ENCODE data around the gene TMX3.

Gene TMX3, protein sequence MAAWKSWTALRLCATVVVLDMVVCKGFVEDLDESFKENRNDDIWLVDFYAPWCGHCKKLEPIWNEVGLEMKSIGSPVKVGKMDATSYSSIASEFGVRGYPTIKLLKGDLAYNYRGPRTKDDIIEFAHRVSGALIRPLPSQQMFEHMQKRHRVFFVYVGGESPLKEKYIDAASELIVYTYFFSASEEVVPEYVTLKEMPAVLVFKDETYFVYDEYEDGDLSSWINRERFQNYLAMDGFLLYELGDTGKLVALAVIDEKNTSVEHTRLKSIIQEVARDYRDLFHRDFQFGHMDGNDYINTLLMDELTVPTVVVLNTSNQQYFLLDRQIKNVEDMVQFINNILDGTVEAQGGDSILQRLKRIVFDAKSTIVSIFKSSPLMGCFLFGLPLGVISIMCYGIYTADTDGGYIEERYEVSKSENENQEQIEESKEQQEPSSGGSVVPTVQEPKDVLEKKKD

DNA sequence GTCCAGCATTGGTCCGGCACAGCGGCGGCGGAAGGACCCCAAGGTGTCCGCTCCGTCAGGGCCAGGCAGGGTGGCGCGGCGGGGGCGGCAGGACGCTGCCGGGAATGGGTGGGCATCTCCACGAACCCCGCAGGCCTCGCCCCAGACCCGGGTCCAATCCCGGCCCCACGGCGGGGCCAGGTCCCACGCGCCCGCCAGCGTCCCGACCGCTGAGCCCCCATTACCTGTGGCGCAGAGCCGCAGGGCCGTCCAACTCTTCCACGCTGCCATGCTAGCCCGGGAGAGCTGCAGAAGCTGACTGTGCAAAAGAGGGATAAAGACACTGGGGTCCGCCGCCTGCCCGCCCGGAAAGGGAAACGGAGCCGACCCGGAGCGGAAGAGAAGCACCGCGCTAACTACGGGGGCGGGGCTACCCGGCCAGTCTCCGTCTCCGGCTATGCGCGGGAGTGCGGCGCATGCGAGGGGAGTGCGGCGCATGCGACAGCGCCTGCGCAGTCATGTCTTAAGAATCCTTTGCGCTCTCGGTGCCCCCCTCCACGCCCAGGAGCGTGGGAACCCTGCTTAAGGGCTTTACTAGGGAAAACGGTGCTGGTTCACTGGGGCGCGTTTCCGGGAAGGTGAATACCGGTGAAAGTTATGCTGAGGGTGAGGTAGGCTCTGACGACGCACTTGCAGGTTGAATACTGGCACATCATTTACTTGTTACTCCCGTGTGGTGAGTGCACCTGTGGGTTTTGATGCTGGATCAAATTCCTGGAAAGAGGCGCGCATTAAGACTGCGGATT lies at the start of gene TMX3:
Gene TMX3, minus strand, starts transcription at position 397 of the 785 bp plus-strand sequence. Its CDS starts 127 bp downstream, at position 270.
- DNase-seq = peak; percentile 37 to 91 (median 84)

DNA sequence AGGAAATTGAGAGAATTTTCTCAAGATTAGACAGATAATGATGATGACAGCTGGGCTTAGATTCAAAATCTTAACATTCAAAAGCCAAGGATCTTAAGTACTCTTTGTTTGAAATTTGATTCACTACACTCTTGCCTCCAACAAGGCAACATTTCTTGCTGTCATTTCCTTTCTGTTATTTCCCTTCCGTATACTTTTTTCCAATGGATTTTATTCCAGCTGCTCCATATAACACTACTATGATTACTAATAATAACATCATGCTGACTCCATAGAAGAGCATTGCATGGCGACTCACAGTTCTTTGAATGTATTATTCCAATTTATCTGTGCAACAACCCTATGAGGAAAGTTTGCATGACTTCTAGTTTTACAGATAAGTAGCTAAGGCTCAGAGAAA lies 49.1 kb upstream of the TMX3 start:
- no peak for DNase-seq

DNA sequence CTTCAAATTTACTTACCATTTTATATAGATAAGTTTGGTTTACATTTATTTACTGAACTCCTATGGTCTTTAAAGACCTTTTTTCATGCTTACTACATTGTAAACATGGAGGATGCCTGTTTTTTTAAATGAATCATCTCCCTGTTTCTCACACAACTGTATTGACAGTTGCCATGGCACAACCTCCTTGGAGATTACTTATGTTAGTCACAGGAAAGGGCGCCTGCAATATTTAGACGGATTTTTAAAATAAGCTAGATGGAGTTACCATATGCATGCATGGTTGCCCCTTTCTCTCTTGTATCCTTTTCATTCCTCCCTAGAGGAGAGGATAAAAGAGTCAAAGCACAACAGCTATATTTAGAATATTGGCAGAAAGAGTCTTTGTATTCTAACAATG lies 48.2 kb upstream of the TMX3 start:
- no peak for DNase-seq

DNA sequence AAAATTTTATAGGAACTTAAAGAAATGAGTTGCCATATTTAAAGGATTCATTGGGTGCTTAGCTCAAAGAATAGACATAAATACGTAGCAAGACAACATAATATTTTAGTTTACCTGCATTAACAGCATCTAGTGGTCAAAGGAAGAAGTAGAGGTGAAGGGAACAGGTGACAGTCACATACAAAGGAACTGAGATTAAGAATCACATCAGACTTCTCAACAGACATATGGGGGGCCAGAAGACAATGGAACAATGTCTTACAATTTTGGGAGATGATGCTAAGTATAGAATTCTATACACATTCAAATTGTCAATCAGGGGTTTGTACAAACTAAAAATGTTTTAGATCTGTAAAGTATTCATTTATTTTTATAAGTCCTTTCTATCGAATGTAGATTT lies 44.4 kb upstream of the TMX3 start:
- DNase-seq = no peak

DNA sequence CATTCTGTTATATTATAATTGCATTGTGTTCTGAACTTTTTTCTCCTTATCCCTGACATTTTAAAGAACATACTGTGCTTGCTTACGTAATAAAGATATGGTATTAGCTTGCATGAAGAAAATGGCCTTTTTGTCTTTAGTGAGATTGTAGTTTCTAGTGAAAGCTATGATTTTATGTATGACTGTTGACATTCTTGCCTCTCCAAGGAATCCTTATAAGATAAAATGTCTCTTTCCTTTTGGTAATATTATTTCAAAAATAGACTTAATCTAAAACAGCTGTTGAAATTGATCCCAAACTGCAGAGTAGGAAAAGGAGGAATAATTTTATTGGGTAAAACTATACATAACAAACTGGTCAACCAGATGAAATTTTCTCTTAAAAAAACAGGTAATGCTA lies 42.2 kb upstream of the TMX3 start:
- DNase-seq = no peak

DNA sequence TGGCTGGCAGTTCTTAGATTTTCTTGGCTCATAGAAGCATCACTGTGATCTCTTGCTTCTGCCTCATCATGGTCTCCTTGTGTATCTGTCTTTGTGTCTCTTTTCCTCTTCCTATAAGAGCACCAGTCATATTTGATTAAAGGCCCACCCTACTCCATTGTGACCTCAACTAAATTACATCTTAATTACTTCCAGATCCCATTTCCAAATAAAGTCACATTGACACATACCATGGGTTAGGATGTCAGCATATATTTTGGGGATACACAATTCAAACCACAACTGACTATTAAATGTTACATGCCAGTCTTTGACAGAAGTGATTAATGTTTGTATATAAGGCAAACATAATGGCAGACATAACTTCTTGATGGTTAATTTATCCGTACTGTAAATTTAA lies 27.3 kb upstream of the TMX3 start:
- DNase-seq = no peak

DNA sequence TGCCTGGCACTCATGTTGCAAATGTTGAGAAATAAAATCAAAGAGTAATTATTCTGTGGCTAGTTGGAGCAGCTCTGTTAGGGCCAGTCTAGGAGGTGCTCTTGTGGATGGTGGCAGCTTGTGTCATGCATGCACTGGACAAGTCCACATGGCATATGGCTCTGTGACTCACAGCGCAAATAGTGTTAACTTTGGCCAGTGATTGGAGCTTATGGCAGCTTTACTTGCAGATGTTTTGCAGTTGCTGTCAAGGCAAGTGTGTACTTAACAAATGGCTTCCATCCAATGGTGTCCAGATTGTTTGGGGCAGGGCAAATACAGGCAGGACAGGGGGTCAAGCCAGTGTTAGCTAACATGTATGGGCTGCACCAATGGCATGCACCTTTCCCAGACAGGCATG lies 26.1 kb upstream of the TMX3 start:
- no peak for DNase-seq

DNA sequence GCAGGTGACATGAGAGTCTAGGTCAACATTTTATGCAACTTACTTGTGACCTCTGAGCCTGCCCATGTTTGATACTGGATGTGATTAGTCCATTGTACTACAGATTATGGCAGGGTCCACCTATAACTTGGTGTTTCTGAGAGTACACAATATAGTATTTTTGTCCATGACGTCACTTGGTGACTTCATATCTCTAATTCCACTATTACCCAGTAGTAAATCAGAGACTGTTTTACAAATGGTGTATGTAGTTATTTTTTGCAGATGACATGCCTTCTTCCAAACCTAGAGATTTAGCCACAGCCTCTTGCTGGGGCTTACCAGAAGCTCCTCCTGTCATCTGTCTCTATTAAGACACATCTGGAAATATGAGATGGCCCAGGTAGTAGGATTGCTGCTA lies 24.6 kb upstream of the TMX3 start:
- DNase-seq = no peak

DNA sequence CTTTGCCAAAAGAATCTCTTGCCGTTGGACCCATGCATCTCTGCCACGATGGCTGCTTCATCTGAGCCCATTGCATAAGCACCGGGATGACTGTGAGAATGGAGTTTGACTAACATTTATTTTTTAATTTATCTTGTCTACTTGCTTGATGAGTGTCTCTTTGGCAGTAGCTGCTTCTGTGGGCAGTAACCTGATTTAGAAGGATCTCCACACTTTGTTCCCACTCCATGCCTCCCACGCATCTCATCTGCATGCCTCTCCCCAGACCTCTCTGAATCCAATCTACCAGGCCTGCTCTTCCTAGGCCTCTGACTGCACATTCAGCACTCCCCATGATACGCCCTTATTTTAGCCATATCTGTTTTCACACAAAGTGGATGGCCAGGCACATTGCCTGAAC lies 23.7 kb upstream of the TMX3 start:
- peak in 26 of 58 donors; percentile 1 to 48 (median 24) for DNase-seq

DNA sequence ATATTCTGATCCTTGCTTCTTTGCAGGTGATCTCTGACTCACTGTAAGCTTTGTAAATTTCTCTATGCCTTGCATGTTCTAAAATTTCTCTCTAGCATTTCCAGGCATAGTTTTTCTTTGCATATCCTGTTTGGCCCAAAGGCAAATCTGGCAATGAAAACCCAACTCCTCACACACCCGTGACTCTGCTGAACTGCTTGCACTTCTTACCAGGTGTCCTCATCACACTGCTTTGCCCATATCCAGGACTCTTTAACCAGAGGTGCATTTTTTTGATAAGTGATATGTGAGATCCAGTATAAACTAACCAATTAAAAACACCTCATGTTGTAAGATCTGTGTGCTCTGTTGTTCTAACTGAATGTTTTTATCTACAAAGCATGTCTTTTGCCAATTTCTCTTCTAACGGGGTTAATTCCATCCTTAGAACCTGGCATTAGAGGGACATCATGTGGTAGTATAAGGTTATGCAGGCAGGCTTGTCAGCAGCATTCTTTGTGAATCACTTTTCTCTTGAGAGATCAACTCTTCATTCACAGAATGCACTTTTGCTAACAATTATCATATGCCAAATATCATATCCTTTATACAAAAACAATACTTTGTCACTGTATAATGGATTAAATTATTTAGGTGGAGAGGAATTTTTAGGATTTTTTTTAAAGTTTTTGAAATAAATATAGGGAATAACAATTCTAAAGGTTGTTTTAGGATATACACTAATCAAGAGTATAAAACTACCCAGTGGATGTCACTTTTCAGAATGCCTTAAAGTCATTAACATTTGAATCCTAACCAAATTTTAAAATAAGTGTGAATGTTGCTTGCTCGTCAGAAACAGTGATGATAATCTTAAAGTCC lies 20.8 kb upstream of the TMX3 start:
- peak in 2 of 58 donors; percentile 24 to 53 for DNase-seq

DNA sequence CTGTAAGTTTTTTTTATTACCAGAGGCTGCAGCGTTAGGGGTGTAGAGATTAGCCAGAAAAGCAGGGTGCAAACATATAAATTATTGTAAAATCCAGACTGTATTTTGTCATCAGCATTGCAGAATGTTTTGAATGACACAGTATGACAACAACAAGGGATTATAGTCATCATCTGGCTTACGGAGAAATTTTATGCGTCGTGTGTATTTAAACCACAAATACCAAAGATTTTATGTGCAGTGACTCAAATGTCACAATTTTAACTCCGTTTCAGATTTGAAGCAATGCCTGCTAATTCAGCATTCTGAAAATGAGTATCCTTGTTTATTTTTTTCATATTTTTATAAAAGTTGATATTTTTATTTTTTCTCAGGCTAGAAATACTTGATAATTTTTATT lies 19.4 kb upstream of the TMX3 start:
- no peak for DNase-seq

DNA sequence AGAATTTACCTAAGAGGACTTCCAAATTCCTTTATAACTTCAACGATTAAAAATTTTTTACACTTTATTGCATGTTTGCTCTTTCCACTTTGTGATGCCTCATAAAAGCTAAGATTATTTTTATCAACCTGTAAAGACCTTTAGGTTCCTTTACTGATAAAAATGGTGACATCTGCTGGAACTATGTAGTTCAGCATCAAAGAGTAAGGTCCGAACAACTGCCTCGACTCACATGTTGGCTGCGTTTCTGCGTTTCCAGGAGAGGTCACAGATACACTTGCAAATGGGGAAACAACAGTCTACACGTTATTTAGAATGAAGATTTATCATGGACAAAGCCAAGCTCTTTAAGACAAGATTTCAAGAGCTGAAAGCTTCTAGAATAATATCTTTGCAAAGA lies 18.8 kb upstream of the TMX3 start:
- DNase-seq = no peak

DNA sequence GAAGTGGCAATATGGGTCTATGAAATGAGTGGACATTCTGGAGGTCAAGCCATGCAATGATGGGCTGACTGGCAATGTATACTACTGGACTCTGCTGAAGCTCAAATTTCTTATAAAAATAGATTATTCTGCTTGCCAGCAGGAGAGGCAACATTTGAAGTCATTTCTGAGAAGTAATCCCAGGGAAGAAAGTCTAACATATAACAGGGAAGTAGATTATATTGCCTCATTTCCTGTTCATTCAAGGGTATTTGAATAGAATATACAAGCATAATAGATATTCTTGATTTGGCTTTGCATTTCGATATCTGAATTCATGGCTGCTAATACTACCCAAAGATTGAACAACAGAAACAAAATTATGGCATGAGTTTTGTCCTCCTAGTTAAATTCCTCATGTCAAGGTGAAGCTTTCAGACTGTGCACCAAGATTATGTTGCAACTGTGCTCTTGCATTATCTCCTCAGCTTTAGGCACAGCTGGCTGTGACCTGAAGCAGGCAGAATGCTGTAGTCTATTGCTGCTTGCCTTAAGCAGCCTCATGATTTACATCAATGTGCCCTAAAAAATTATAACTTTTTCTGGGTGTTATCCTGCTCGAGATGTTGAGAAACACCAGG lies 13.3 kb upstream of the TMX3 start:
- DNase-seq = no peak

DNA sequence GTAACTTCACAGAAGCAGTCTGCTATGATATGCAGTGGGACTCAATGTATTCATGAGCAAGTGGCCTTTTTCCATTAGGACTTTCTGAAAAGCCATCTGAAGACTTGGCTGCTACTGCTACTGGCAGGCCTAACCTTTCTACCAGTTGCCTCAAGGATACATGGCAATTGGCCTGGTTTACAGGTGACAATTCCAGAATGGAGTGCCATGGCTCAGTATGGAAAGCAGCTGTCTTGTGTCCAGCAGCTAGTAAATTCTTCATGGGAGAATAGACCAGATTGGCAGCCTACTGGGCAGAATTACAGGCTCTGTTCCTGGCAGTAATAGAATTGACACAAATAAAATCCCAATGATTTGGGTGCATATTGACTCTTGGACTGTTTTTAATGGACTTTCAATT lies 12.6 kb upstream of the TMX3 start:
- DNase-seq = no peak

DNA sequence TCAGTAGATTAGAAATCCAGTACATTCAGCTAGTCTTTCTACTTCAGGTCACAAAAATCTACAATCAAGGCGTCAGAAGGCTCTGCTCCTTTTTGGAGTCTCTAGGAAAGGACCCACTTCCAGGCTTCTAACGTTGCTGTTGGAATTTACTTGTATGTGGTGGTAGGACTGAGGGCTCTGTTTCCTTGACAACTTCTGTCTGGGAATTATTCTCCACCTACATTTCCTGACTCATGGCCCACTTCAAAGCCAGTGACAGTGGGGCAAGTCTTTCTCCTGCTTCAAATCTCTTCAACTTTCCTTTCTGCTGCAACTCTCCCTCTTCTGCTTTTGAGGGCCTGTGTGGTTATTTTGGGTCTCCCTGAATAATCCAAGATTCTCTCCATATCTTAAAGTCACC lies 10.4 kb upstream of the TMX3 start:
- peak in 1 of 58 donors; percentile 32 for DNase-seq

DNA sequence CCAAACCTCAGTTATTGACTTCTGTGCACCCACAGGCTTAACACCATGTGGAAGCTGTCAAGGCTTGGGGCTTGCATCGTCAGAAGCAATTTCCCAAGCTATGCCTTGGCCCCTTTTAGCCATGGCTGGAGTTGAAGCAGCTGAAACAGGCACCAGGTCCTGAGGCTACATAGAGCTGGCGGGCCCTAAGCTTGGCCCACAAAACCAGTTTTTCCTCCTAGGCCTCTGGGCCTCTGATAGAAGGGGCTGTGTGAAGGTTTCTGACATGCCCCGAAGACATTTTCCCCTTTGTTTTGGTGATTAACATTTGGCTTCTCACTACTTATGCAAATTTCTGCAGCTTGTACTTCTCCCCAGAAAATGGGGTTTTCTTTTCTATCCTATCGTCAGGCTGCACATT lies 9.1 kb upstream of the TMX3 start:
- no peak for DNase-seq

DNA sequence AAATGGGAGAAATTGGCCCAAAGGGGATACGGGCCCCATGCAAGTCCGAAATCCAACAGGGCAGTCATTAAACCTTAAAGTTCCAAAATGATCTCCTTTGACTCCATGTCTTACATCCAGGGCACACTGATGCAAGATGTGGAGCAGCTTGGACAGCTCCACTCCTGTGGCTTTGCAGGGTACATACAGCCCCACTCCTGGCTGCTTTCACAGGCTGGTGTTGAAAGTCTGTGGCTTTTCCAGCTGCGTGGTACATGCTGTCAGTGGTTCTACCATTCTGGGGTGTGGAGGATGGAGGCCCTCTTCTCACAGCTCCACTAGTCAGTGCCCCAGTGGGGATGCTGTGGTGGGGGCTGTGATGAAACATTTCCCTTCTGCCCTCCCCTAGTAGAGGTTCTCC lies 8.6 kb upstream of the TMX3 start:
- DNase-seq = no peak

DNA sequence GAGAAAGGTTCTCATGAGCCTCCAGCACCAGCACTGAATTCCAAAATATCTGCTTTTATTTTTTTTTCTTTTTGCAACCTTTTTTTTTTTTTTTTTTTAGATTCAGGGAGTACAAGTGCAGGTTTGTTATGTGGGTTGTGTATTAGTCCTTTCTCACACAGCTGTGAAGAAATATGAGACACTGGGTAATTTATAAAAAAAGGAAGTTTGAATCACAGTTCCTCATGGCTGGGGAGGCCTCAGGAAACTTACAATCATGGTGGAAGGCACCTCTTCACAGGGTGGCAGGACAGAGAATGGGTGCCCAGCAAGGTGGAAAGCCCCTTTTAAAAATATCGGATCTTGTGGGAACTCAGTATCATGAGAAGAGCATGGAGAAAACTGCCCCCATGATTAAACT lies 7.9 kb upstream of the TMX3 start:
- DNase-seq = no peak

DNA sequence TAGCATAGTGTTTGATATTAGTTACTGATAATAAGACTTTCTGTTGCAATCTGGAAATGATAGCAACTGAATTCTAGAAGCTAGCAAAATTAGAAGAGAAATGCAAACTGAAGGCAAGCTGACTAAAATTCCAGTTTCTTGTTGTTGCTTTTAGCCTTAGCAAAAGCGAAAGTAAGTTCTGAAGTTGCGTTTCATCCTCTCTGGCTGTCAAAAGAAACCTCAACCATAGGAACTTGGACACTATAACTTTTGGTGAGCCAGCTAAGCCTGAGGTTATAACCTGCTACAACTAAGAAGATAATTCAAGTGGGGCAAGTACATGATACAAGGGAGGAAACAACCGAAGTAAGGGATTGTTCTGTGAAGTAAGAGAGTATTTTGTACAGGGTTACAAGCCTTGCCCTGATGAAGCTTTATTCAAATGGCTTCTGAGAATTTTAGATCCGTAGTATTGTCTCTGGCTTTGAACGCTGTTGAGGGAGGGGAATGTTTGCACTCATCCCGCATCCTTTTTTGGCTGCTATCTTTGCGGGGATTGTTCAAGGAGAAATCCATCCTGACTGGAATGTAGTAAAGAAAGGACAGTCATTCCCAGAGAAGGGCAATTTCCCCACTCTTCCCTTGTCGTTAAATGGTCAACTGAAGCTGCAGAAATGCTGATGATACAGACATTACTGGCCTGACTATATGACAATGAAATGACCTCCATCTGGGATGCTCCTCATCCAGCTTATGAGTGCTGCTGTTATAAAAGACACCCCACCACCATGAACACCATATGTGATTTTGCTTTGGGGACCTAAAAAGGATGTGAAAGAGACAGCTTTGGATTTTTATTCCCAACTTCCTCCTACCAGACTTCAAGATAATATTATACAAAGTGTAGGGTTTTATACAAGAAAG lies 7.0 kb upstream of the TMX3 start:
- no peak for DNase-seq

DNA sequence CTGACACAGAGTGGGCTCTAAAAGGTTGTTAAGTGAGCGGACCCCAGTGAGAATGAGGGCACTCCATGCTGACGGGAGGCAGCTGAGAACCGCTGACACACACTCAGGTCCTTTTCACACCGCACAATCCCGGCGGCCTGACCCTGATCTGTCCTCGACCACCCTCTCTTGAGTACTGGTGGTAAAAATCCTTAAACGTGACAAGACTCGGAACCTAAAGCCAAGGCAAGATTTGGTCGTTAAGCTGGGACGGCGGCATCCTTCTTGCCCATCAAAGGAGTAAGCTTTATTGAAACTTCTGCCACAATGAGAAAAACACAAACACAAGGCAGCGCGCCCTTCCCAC lies 569 bp downstream of the TMX3 start:
- peak in 2 of 58 donors; percentile 35 to 50 for DNase-seq
